ENCODE measurements around the gene HYI.

- no peak for TF ChIP-seq RCOR1 (IDR thresholded peaks at IDR 0.05; ENCODE audit: low read length)
- no peak for TF ChIP-seq CTCF (IDR thresholded peaks at IDR 0.05)
- no peak for TF ChIP-seq RFX5 (IDR thresholded peaks at IDR 0.05; ENCODE audit: low read length)
- no peak for TF ChIP-seq TCF12 (IDR thresholded peaks at IDR 0.05)
Measured at GRCh38 chr1:43449708-43450069, 4.0 kb downstream of the HYI start.

Measured in SK-N-SH (cell line).